H1 (cell line): Measurements from ENCODE around the gene DEDD. TPM values are rescaled to one million over a fixed set of nuclear protein-coding genes. Genes with fewer than 3 reads are reported as not detected.

Experiments used
- ASH2L ChIP-seq: fragments of 200-600, 300-600 bp; sonication (generic); IDR thresholded peaks from one replicate; pipeline ENCODE4 v1.7.1; 2017; ENCODE audit warnings: low read length
- CHD2 ChIP-seq: IDR thresholded peaks from 2 replicates; pipeline ENCODE4 v1.6.1; 2012; ENCODE audit warnings: low read length, improper control_type of control experiment
- KDM4A ChIP-seq: IDR thresholded peaks from one replicate; pipeline ENCODE4 v1.7.1; 2012; ENCODE audit warnings: low read depth, mild to moderate bottlenecking, moderate library complexity, low read length, inconsistent platforms; ENCODE audit not compliant: severe bottlenecking
- KDM5A ChIP-seq: fragments of 200-600 bp; IDR thresholded peaks from 2 replicates; pipeline ENCODE4 v1.7.1; 2012; ENCODE audit warnings: mild to moderate bottlenecking, low read length, inconsistent platforms, mixed read lengths
- NANOG ChIP-seq: IDR thresholded peaks from 2 replicates; pipeline ENCODE4 v1.6.1; 2011; ENCODE audit warnings: low read length, low read depth, mild to moderate bottlenecking, inconsistent platforms; ENCODE audit not compliant: insufficient read depth, poor library complexity, severe bottlenecking
- POLR2A ChIP-seq, 2 experiments: IDR thresholded peaks; 1 replicate in 1 of 2; 2 replicates in 1 of 2; pipeline ENCODE4 v1.6.1; 2011; ENCODE audit warnings: low read depth in 2 of 2, low read length in 2 of 2, mild to moderate bottlenecking in 2 of 2; ENCODE audit errors: control extremely low read depth in 1 of 2
- SIN3A ChIP-seq, 2 experiments: IDR thresholded peaks in 1 of 2; conservative IDR thresholded peaks in 1 of 2; 2 replicates each; pipeline ENCODE4 v1.6.1; 2011 to 2012; ENCODE audit warnings: low read length in 2 of 2, improper control_type of control experiment in 1 of 2, low read depth in 1 of 2, mild to moderate bottlenecking in 1 of 2
- SUZ12 ChIP-seq: fragments of 200-600 bp; sonication (generic); IDR thresholded peaks from 2 replicates; pipeline ENCODE4 v1.6.1; 2012; ENCODE audit warnings: mild to moderate bottlenecking, inconsistent platforms, low read length, moderate library complexity, mixed read lengths
- TAF1 ChIP-seq: IDR thresholded peaks from 2 replicates; pipeline ENCODE4 v1.6.1; 2011; ENCODE audit warnings: mild to moderate bottlenecking, low read depth, low read length
- ZNF274 ChIP-seq: IDR thresholded peaks from 2 replicates; pipeline ENCODE4 v1.7.0; 2012; ENCODE audit warnings: low read length, borderline replicate concordance; ENCODE audit errors: extremely low read depth
- polyA plus RNA-seq, 7 experiments: library from polyadenylated mRNA; depleted of rRNA in 3 of 7; stranded (reverse) in 5 of 7; unstranded in 2 of 7; fragments of >200 nt in 5 of 7; fragments of 200-250 nt in 2 of 7; gene quantifications; 1 replicate in 5 of 7; 2 replicates in 1 of 7; 4 replicates in 1 of 7; pipeline versions ENCODE4 v1.2.1 to v1.2.3, GENCODE V29; 2011 to 2013; ENCODE audit warnings: missing spikeins in 2 of 7, mixed read lengths in 2 of 7
- total RNA-seq: library from RNA; stranded (reverse); fragmentation: NEBNext Ultra II Directional; extraction: Animal tissue kit (Norgen Biotek cat#: 25700); gene quantifications from 2 replicates; pipeline ENCODE4 v1.2.1, GENCODE V29; 2021

Gene DEDD
- total and polyA plus RNA-seq, 2 of the 8 experiments (the other 6 are each of a cell fraction or from before 2014, with no cell fraction given) = 42.6 to 55.9 TPM

DNA sequence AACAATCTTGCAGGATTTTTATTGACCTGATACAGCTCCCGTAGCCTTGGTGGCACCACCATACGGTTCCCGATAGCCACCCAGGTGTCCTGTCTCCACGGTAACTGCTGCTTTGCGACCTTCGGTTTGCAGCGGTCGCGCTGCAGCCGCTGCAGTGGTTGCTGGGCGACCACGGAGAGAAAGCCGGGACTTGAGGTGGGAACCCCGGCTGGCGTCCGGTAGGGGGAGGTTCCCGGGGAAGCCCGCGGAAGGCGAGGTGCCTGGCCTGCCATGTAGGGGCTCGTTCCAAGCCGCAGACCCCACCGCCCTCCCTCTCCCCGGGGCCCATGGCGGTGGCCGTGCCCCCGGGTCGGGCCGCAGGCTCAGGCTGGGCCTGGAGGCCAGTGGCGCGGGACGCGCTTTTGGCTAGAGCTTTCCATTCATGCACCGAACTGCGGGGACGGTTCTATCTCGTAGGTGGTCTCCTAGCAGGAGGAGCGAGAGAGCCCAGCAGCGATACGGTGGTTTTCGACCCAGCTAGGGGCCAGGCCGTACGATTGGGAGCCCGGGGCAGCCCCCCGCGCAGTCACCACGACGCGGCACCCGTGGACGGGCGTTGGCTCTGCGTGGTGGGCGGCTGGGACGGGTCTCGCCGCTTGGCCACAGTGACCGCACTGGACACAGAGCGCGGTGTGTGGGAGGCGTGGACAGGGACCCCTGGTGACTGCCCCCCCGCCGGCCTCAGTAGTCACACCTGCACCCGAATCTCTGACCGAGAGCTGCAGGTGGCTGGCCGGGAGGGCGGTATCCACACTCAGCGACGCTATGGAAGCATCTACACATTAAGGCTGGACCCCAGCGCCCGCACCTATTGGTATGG is 34.0 kb downstream of the DEDD start, which contains the start of gene KLHDC9 (continued):
- TF ChIP-seq KDM4A (peak; percentile 67), TAF1 (peak; percentile 56; the same call in 1 of the 2 replicates), KDM5A (no peak), ZNF274 (no peak), SUZ12 (no peak), ASH2L (peak; percentile 57), NANOG (no peak), SIN3A (conservative IDR thresholded peaks at IDR 0.05 in 1 of 2, IDR thresholded peaks at IDR 0.05 in 1 of 2; ENCODE audit: low read depth in 1 of 2, low read length in 2 of 2) (0 out of 4 replicates have a peak, but pooled peaks of 1 of the 2 experiments have one; percentile 65), CHD2 (no peak), POLR2A (IDR thresholded peaks at IDR 0.05; ENCODE audit: control extremely low read depth in 1 of 2, low read depth in 2 of 2, low read length in 2 of 2) (peak in 1 of 2 experiments; percentile 51; a peak in 1 of 3 replicates)
- TF ChIP-seq, all 59 proteins: peak for 13
